H9 (cell line): ENCODE results near the gene NCKAP5L. TPM values are rescaled to one million over a fixed set of nuclear protein-coding genes. Genes with fewer than 3 reads are reported as not detected.

Experiments used
- DNase-seq: peaks from one replicate; pipeline ENCODE4 v3.0.0-alpha.2; 2017
- H2AFZ ChIP-seq: one replicate; pipeline ENCODE4 v1.6.1; 2013; ENCODE audit warnings: mild to moderate bottlenecking, low read length, control low read depth, moderate library complexity
- H2AK5ac ChIP-seq: 2 replicates; pipeline ENCODE4 v1.6.1; 2013; ENCODE audit warnings: low read length, control low read depth, mixed read lengths; ENCODE audit not compliant: insufficient read length
- H2BK120ac ChIP-seq: one replicate; pipeline ENCODE4 v1.6.1; 2013; ENCODE audit warnings: low read depth, mild to moderate bottlenecking, low read length, control low read depth, inconsistent platforms; ENCODE audit not compliant: poor library complexity, severe bottlenecking
- H2BK12ac ChIP-seq: 2 replicates; pipeline ENCODE4 v1.6.1; 2013; ENCODE audit warnings: low read length, control low read depth, mixed read lengths, low read depth; ENCODE audit not compliant: insufficient read length
- H2BK15ac ChIP-seq: 2 replicates; pipeline ENCODE4 v1.6.1; 2013; ENCODE audit warnings: low read depth, low read length, control low read depth
- H2BK20ac ChIP-seq: one replicate; pipeline ENCODE4 v1.6.1; 2013; ENCODE audit warnings: low read depth, mild to moderate bottlenecking, low read length, control low read depth, inconsistent platforms; ENCODE audit not compliant: poor library complexity, severe bottlenecking
- H2BK5ac ChIP-seq: 2 replicates; pipeline ENCODE4 v1.6.1; 2013; ENCODE audit warnings: low read length, control low read depth, mixed read lengths; ENCODE audit not compliant: insufficient read length
- H3K14ac ChIP-seq: 2 replicates; pipeline ENCODE4 v1.6.1; 2013; ENCODE audit warnings: low read length, control low read depth; ENCODE audit not compliant: insufficient read depth
- H3K18ac ChIP-seq: 2 replicates; pipeline ENCODE4 v1.6.1; 2013; ENCODE audit warnings: low read depth, mild to moderate bottlenecking, mixed read lengths, low read length, control low read depth; ENCODE audit not compliant: insufficient read length
- H3K23ac ChIP-seq: 2 replicates; pipeline ENCODE4 v1.6.1; 2013; ENCODE audit warnings: low read length, control low read depth, mixed read lengths, low read depth; ENCODE audit not compliant: insufficient read length
- H3K23me2 ChIP-seq: 2 replicates; pipeline ENCODE4 v1.6.1; 2013; ENCODE audit warnings: low read depth, mild to moderate bottlenecking, mixed read lengths, low read length, control low read depth; ENCODE audit not compliant: insufficient read length, poor library complexity, severe bottlenecking
- H3K27ac ChIP-seq: 2 replicates; pipeline ENCODE4 v1.5.1; 2013; ENCODE audit warnings: low read length, control low read depth, mixed read lengths, low read depth; ENCODE audit not compliant: insufficient read length
- H3K27me3 ChIP-seq: 2 replicates; pipeline ENCODE4 v1.6.1; 2013; ENCODE audit warnings: low read length, control low read depth, inconsistent platforms; ENCODE audit not compliant: insufficient read depth
- H3K4ac ChIP-seq: 2 replicates; pipeline ENCODE4 v1.6.1; 2013; ENCODE audit warnings: low read depth, mild to moderate bottlenecking, control low read depth, inconsistent platforms, low read length, moderate library complexity
- H3K4me1 ChIP-seq: 2 replicates; pipeline ENCODE4 v1.6.1; 2013; ENCODE audit warnings: low read length, control low read depth, inconsistent platforms; ENCODE audit not compliant: insufficient read depth
- H3K4me2 ChIP-seq: 2 replicates; pipeline ENCODE4 v1.6.1; 2013; ENCODE audit warnings: low read length, control low read depth, mixed read lengths; ENCODE audit not compliant: insufficient read length, insufficient read depth
- H3K56ac ChIP-seq: 2 replicates; pipeline ENCODE4 v1.6.1; 2013; ENCODE audit warnings: low read depth, mild to moderate bottlenecking, mixed read lengths, low read length, control low read depth; ENCODE audit not compliant: insufficient read length
- H3K79me1 ChIP-seq: 2 replicates; pipeline ENCODE4 v1.6.1; 2013; ENCODE audit warnings: low read depth, mild to moderate bottlenecking, moderate library complexity, low read length, control low read depth, inconsistent platforms; ENCODE audit not compliant: insufficient read depth, poor library complexity, severe bottlenecking
- H3K79me2 ChIP-seq: 2 replicates; pipeline ENCODE4 v1.6.1; 2013; ENCODE audit warnings: low read length, control low read depth, inconsistent platforms; ENCODE audit not compliant: insufficient read depth
- H3K9ac ChIP-seq: 2 replicates; pipeline ENCODE4 v1.6.1; 2013; ENCODE audit warnings: low read length, control low read depth, mixed read lengths; ENCODE audit not compliant: insufficient read length; ENCODE audit errors: extremely low read depth
- H3K9me3 ChIP-seq: one replicate; pipeline ENCODE4 v1.6.1; 2013; ENCODE audit warnings: low read depth, low read length, inconsistent platforms; ENCODE audit not compliant: control insufficient read depth
- H3T11ph ChIP-seq: one replicate; pipeline ENCODE4 v1.6.1; 2013; ENCODE audit warnings: mild to moderate bottlenecking, low read length, control low read depth, inconsistent platforms
- H4K20me1 ChIP-seq: one replicate; pipeline ENCODE4 v1.6.1; 2013; ENCODE audit not compliant: control insufficient read depth, insufficient read length, insufficient read depth
- H4K5ac ChIP-seq: 2 replicates; pipeline ENCODE4 v1.6.1; 2013; ENCODE audit warnings: low read depth, mild to moderate bottlenecking, mixed read lengths, low read length, control low read depth; ENCODE audit not compliant: insufficient read length
- H4K8ac ChIP-seq: replicated peaks from 2 replicates; pipeline ENCODE4 v1.6.1; 2013; ENCODE audit warnings: low read length, control low read depth, mixed read lengths, low read depth; ENCODE audit not compliant: insufficient read length
- H4K91ac ChIP-seq: 2 replicates; pipeline ENCODE4 v1.6.1; 2013; ENCODE audit warnings: low read depth, mild to moderate bottlenecking, moderate library complexity, mixed read lengths, low read length, control low read depth; ENCODE audit not compliant: insufficient read length
- H3K27ac Mint-ChIP-seq, 3 experiments: 2 replicates in 2 of 3; 3 replicates in 1 of 3; pipeline ENCODE4 v1.8.0; 2020 to 2021; ENCODE audit warnings: mixed read lengths in 3 of 3, mild to moderate bottlenecking in 1 of 3, moderate library complexity in 1 of 3
- H3K27me3 Mint-ChIP-seq: 2 replicates; pipeline ENCODE4 v1.8.0; 2021; ENCODE audit warnings: low read depth, mild to moderate bottlenecking, moderate library complexity, mixed read lengths
- H3K36me3 Mint-ChIP-seq, 3 experiments: 2 replicates in 2 of 3; 3 replicates in 1 of 3; pipeline ENCODE4 v1.8.0; 2020 to 2021; ENCODE audit warnings: low read depth in 3 of 3, mixed read lengths in 3 of 3; ENCODE audit not compliant: insufficient read depth in 1 of 3
- H3K4me1 Mint-ChIP-seq, 2 experiments: 2 replicates each; pipeline ENCODE4 v1.8.0; 2020; ENCODE audit warnings: mixed read lengths in 2 of 2
- H3K4me3 Mint-ChIP-seq, 2 experiments: 2 replicates in 1 of 2; 3 replicates in 1 of 2; pipeline ENCODE4 v1.8.0; 2020 to 2021; ENCODE audit warnings: mild to moderate bottlenecking in 2 of 2, mixed read lengths in 2 of 2, moderate library complexity in 1 of 2
- H3K9me3 Mint-ChIP-seq, 2 experiments: 2 replicates in 1 of 2; 3 replicates in 1 of 2; pipeline ENCODE4 v1.8.0; 2020; ENCODE audit warnings: mild to moderate bottlenecking in 2 of 2, mixed read lengths in 2 of 2, moderate library complexity in 1 of 2
- WGBS: extraction: QIAGEN DNeasy Blood & Tissue Kit; methylation state at CpG from one replicate; pipeline ENCODE4 v1.1.7; 2013; ENCODE audit warnings: missing lambda C conversion rate, low lambda C conversion rate, mixed read lengths; ENCODE audit not compliant: insufficient read length; ENCODE audit errors: extremely low coverage; 5-methylcytosine and 5-hydroxymethylcytosine counted together
- total RNA-seq: library from RNA; stranded (reverse); gene quantifications from 2 replicates; pipeline ENCODE4 v1.2.1, GENCODE V29; 2021
- TF ChIP-seq, protein P1 (sequence below): fragments of 200-600 bp; sonication (generic); conservative IDR thresholded peaks from 3 replicates; pipeline ENCODE4 v1.8.0; 2021; ENCODE audit warnings: antibody characterized with exemption, mild to moderate bottlenecking

NCKAP5L gene
- total RNA-seq, 1 experiment from 2014 or later: 27.7 TPM

DNA sequence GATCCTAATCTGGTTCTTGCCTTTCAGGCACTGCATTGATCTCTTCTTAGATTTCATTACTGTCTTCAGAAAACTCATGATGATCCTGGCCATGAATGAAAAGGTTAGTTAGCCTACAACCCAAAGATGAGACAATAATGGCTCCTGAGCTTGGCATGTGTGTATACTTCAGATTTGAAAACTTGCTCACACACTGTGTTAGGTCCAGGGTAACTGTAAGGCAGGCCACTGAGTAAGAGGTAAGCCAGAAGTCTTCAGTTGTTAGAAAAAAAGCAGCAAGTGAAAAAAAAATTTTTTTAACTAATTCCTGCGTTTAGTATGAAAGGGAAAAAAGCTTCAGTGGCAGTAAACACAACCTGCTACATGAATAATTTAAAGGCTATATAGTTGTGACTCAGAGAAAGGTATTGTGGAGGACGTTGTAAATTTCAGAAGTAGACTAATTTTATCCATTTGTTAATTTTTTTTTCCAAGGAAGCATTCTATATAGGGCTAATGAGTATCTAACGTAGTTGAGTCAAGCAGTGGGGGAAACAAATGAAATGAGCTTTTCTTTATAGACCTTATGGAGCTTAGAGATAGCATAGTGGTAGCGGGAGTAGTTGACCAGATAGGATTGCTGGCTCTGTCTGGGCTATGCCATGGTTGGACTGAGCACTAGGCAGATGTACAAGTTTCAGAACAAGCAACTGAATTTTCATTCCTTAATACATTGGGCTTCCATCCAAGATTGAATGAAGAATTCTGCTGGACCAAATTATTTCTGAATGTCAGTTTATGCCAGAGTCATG, 66.3 kb downstream of the NCKAP5L start:
- no peaks in the 10 kb centered on the region for H3K9me3 ChIP-seq
- no peak overlapping the region for H2BK15ac ChIP-seq
- H3K56ac ChIP-seq: no peak overlapping the region
- DNase-seq: no peak
- H3K4me1 Mint-ChIP-seq: peaks cover 5 to 11% of the 10 kb centered on the region in 2 experiments; a peak in 2 of 4 replicates
- no peak overlapping the region for H3K27ac ChIP-seq
- no peaks in the 10 kb centered on the region for H3K23me2 ChIP-seq
- no peak overlapping the region for H3K4me2 ChIP-seq
- H3K9ac ChIP-seq: no peak overlapping the region
- no peak overlapping the region for H3K18ac ChIP-seq
- no peaks in the 10 kb centered on the region for H3K4me1 ChIP-seq
- H2BK5ac ChIP-seq: no peak overlapping the region
- no CpG with 5 or more reads among the region's 4 CpGs for WGBS
- H3K4me3 Mint-ChIP-seq: no peak overlapping the region
- peaks cover 60 to 89% (median 72%) of the 10 kb centered on the region in 3 experiments; a peak in 6 of 7 replicates for H3K36me3 Mint-ChIP-seq
- no peak overlapping the region for H2BK120ac ChIP-seq
- H3K79me1 ChIP-seq: no peaks in the 10 kb centered on the region
- H2BK12ac ChIP-seq: no peak overlapping the region
- no peak overlapping the region for H2AK5ac ChIP-seq
- H3K27me3 Mint-ChIP-seq: no peaks in the 10 kb centered on the region
- H3K4ac ChIP-seq: no peak overlapping the region
- no peak overlapping the region for H3K23ac ChIP-seq
- no peaks in the 10 kb centered on the region for H3K27me3 ChIP-seq
- H3T11ph ChIP-seq: no peak overlapping the region
- TF ChIP-seq, protein P1, sequence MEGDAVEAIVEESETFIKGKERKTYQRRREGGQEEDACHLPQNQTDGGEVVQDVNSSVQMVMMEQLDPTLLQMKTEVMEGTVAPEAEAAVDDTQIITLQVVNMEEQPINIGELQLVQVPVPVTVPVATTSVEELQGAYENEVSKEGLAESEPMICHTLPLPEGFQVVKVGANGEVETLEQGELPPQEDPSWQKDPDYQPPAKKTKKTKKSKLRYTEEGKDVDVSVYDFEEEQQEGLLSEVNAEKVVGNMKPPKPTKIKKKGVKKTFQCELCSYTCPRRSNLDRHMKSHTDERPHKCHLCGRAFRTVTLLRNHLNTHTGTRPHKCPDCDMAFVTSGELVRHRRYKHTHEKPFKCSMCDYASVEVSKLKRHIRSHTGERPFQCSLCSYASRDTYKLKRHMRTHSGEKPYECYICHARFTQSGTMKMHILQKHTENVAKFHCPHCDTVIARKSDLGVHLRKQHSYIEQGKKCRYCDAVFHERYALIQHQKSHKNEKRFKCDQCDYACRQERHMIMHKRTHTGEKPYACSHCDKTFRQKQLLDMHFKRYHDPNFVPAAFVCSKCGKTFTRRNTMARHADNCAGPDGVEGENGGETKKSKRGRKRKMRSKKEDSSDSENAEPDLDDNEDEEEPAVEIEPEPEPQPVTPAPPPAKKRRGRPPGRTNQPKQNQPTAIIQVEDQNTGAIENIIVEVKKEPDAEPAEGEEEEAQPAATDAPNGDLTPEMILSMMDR: no peak
- H3K9me3 Mint-ChIP-seq: no peaks in the 10 kb centered on the region
- H4K91ac ChIP-seq: no peak overlapping the region
- H3K27ac Mint-ChIP-seq: peak overlapping the region in 1 of 3 experiments; percentile 6; a peak in 1 of 7 replicates
- no peak overlapping the region for H3K14ac ChIP-seq
- no peak overlapping the region for H2BK20ac ChIP-seq
- H4K5ac ChIP-seq: no peak overlapping the region
- H4K20me1 ChIP-seq: no peaks in the 10 kb centered on the region
- H2AFZ ChIP-seq: no peak overlapping the region
- no peaks in the 10 kb centered on the region for H3K79me2 ChIP-seq
- no peak overlapping the region for H4K8ac ChIP-seq
